RWPE2 (cell line): ENCODE data around the gene PARD6B.

Experiments used
- ATAC-seq: fragments of 200-7000 bp; cut with Tn5 transposase; 3 replicates; pipeline ENCODE4 v1.9.1; 2021; ENCODE audit warnings: low read depth
- DNase-seq: peaks from one replicate; pipeline ENCODE4 v3.0.0-alpha.2; 2020; ENCODE audit warnings: low spot score
- H3K27ac ChIP-seq: fragments of 450-650 bp; 2 replicates; pipeline ENCODE4 v1.5.1; 2017; ENCODE audit warnings: mild to moderate bottlenecking; ENCODE audit not compliant: poor library complexity, severe bottlenecking
- H3K27me3 ChIP-seq: fragments of 250-450 bp; sonication (Bioruptor Pico); 2 replicates; pipeline ENCODE4 v1.5.1; 2021; ENCODE audit warnings: mild to moderate bottlenecking, moderate library complexity; ENCODE audit not compliant: insufficient read depth, poor library complexity, severe bottlenecking
- H3K36me3 ChIP-seq: fragments of 250-450 bp; sonication (Bioruptor Pico); 2 replicates; pipeline ENCODE4 v1.5.1; 2020; ENCODE audit warnings: low read depth, mild to moderate bottlenecking, moderate library complexity
- H3K4me1 ChIP-seq: fragments of 250-450 bp; sonication (Bioruptor Pico); 2 replicates; pipeline ENCODE4 v1.5.1; 2021; ENCODE audit warnings: mild to moderate bottlenecking, moderate library complexity; ENCODE audit not compliant: insufficient read depth, poor library complexity, severe bottlenecking
- H3K4me3 ChIP-seq: fragments of 250-450 bp; sonication (Bioruptor Pico); 2 replicates; pipeline ENCODE4 v1.5.1; 2021; ENCODE audit warnings: mild to moderate bottlenecking, moderate library complexity; ENCODE audit not compliant: severe bottlenecking
- H3K9me3 ChIP-seq: fragments of 250-450 bp; sonication (Bioruptor Pico); 2 replicates; pipeline ENCODE4 v1.5.1; 2021; ENCODE audit warnings: mild to moderate bottlenecking, moderate library complexity; ENCODE audit not compliant: severe bottlenecking
- CTCF ChIP-seq: fragments of 450-650 bp; IDR thresholded peaks from one replicate; pipeline ENCODE4 v1.5.1; 2017; ENCODE audit warnings: mild to moderate bottlenecking, moderate library complexity; ENCODE audit not compliant: poor library complexity, severe bottlenecking

The PARD6B gene

GRCh38 chr20:50704514-50704913 is 26.9 kb upstream of the PARD6B start:
- no peaks in the 10 kb centered on the region for H3K27me3 ChIP-seq
- ATAC-seq (no peak), DNase-seq (no peak)
- H3K27ac ChIP-seq: no peak overlapping the region
- TF ChIP-seq CTCF: no peak
- H3K9me3 ChIP-seq: no peaks in the 10 kb centered on the region
- H3K4me1 ChIP-seq: no peaks in the 10 kb centered on the region
- no peaks in the 10 kb centered on the region for H3K36me3 ChIP-seq
- no peak overlapping the region for H3K4me3 ChIP-seq

DNA sequence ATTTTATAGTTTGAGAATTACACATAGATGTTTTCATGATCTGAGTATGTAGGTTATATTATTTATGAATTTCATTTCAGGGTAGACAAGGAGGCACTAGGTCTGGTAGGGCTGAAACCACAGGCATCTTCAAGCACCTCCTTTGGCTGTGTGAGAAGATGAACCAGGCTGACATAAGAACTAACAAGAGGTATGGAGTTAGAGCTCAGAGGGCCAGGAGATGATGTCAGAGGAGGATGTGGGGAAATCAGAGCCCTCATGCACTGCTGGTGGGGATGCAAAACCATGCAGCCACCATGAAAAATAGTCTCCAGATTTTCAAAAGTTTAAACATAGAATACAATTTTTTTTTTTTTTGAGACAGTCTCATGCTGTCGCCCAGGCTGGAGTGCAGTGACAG is 26.4 kb upstream of the PARD6B start:
- Histone ChIP-seq H3K27me3 (no peaks in the 10 kb centered on the region), H3K36me3 (no peaks in the 10 kb centered on the region), H3K9me3 (no peaks in the 10 kb centered on the region), H3K4me3 (no peak overlapping the region), H3K4me1 (no peaks in the 10 kb centered on the region), H3K27ac (no peak overlapping the region)
- no peak for DNase-seq
- peak; percentile 46; the same call in 2 of the 3 replicates for ATAC-seq
- TF ChIP-seq CTCF: no peak

- no peak overlapping the region for H3K4me3 ChIP-seq
- H3K27me3 ChIP-seq: no peaks in the 10 kb centered on the region
- no peaks in the 10 kb centered on the region for H3K36me3 ChIP-seq
- ATAC-seq (no peak), DNase-seq (no peak)
- no peak for TF ChIP-seq CTCF
- H3K9me3 ChIP-seq: no peaks in the 10 kb centered on the region
- H3K27ac ChIP-seq: no peak overlapping the region
- peaks cover 13% of the 10 kb centered on the region for H3K4me1 ChIP-seq
Observed at GRCh38 chr20:50708845-50709635, 22.3 kb upstream of the PARD6B start.

DNA sequence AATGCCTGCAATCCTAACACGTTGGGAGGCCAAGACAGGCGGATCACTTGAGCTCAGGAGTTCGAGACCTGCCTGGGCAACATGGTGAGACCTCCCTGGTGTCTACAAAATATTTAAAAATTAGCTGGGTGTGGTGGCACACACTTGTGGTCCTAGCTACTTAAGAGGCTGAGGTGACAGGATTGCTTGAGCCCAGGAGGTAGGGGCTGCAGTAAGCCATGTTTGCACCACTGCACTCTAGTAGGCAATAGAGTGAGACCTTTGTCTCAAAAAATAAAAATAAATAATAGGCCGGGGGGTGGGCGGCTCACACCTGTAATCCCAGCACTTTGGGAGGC is 21.8 kb upstream of the PARD6B start:
- DNase-seq: no peak
- no peak overlapping the region for H3K4me3 ChIP-seq
- no peaks in the 10 kb centered on the region for H3K27me3 ChIP-seq
- H3K4me1 ChIP-seq: peaks cover 13% of the 10 kb centered on the region
- no peaks in the 10 kb centered on the region for H3K36me3 ChIP-seq
- no peak overlapping the region for H3K27ac ChIP-seq
- no peaks in the 10 kb centered on the region for H3K9me3 ChIP-seq
- no peak for TF ChIP-seq CTCF
- no peak for ATAC-seq

GRCh38 chr20:50710492-50711063 is 20.8 kb upstream of the PARD6B start:
- no peaks in the 10 kb centered on the region for H3K9me3 ChIP-seq
- H3K4me1 ChIP-seq: peaks cover 14% of the 10 kb centered on the region
- TF ChIP-seq CTCF: no peak
- no peak overlapping the region for H3K4me3 ChIP-seq
- DNase-seq (no peak), ATAC-seq (peak; percentile 63)
- H3K27me3 ChIP-seq: no peaks in the 10 kb centered on the region
- no peak overlapping the region for H3K27ac ChIP-seq
- no peaks in the 10 kb centered on the region for H3K36me3 ChIP-seq
